ENCODE results near the gene CFDP1.

The CFDP1 gene

DNA sequence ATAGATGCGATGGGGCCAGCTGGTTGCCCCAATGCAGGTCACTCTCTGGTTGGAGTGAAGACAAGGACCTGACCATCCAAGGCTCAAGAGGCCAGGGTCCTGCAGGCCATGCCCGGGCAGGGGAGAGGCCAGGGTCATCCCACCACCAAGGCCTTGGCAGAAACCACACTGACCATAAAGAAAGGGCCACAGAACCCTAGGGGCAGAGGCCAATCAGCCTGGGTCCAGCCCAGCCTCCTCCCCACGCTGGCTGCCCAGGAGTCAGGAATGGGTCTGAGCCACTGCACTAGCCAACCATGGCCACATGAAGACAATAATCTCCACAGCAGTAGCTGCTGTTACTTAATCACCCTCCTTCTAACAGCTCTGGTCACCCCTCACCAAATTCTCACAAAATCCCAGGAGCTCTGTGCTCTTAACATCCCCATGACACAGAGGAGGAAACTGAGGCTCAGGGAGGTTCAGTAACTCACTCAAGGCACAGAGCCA, 171.7 kb downstream of the CFDP1 start:
- H3K4me2 ChIP-seq (ENCODE audit: insufficient read depth, low read length, poor library complexity, severe bottlenecking) = no peak overlapping the region
- no peak overlapping the region for H2BK15ac ChIP-seq (ENCODE audit: low read length)
- no peak overlapping the region for H4K8ac ChIP-seq (ENCODE audit: low read depth, low read length)
- H3K9me3 ChIP-seq (replicated peaks in 1 of 2; ENCODE audit: control insufficient read depth in 2 of 2, insufficient read depth in 1 of 2, low read depth in 1 of 2, low read length in 2 of 2) = no peaks in the 10 kb centered on the region
- H2AK5ac ChIP-seq (ENCODE audit: low read depth, low read length) = peak overlapping the region; percentile 75
- H3K23ac ChIP-seq (ENCODE audit: low read depth, low read length, poor library complexity) = peak overlapping the region; percentile 55
- no peak overlapping the region for H2BK120ac ChIP-seq (ENCODE audit: low read depth, low read length)
- H3K36me3 ChIP-seq (replicated peaks in 1 of 2; ENCODE audit: control insufficient read depth in 2 of 2, insufficient read depth in 2 of 2, low read length in 2 of 2) = peaks cover 2 to 48% of the 10 kb centered on the region in 2 donors
- H3K4ac ChIP-seq (ENCODE audit: low read length) = no peak overlapping the region
- H3K4me3 ChIP-seq (ENCODE audit: low read length in 2 of 2) = peak overlapping the region in 1 of 2 donors; percentile 12
- H3K18ac ChIP-seq (ENCODE audit: low read length) = peak overlapping the region; percentile 38
- H3K27ac ChIP-seq (replicated peaks; ENCODE audit: low read length) = no peak overlapping the region
- H3K9ac ChIP-seq (ENCODE audit: low read depth, low read length, poor library complexity) = peak overlapping the region; percentile 60
- no peak overlapping the region for H3K14ac ChIP-seq (ENCODE audit: low read length)
- H2BK5ac ChIP-seq (ENCODE audit: low read length) = no peak overlapping the region
- no peak overlapping the region for H2AFZ ChIP-seq (ENCODE audit: low read length)
- no peak for DNase-seq (ENCODE audit: low spot score)
- peaks cover 28 to 54% of the 10 kb centered on the region in 2 donors for H3K4me1 ChIP-seq (ENCODE audit: control insufficient read depth in 2 of 2, insufficient read depth in 1 of 2, low read depth in 1 of 2, low read length in 2 of 2)
- H2BK12ac ChIP-seq (ENCODE audit: low read length) = peak overlapping the region; percentile 58
- no peak overlapping the region for H4K91ac ChIP-seq (ENCODE audit: low read depth, low read length, poor library complexity)
- no CpG with 5 or more reads among the region's 3 CpGs for WGBS, 2 donors (ENCODE audit: extremely low coverage in 2 of 2, insufficient read length in 2 of 2, insufficient replicate concordance in 1 of 2)
- peaks cover 45% of the 10 kb centered on the region for H3K79me1 ChIP-seq (ENCODE audit: low read depth, low read length)
- H3K27me3 ChIP-seq (ENCODE audit: control insufficient read depth in 3 of 3, insufficient read depth in 3 of 3, low read depth in 1 of 3, low read length in 3 of 3) = no peaks in the 10 kb centered on the region

DNA sequence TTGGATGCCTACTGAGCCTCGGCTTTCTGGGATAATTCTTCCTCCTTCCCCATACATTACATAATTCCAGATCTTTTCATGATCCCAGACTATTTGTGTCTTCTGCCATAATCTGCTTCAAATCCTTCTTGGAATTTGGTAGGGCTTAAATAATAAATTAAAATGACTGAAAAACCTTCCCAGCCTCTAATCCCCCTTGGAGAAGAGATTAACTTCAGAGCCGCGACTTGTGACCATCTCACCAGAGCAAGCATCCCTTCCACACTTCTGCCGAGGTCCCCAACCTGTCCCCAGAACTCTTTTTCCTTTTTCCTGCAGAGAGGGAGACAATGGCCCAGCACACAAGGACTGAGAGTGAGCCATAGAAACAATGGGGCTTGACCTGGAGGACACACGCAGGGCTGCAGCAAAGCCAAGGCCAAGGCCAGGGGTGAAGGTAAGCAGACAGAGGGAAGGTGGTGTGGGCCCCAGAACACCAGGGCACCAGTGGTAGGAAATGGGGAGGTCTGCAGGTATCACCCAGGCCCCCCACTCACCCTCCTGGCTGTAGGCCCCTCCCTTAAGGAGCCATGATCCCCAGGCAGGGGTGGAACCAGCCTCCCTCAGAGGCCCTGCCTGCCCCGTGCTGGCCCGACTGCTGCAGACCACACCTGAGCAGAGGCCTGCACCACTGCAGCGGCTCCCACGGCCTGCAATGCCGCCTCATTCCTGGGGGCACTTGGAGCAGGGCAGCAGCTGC, 172.3 kb downstream of the CFDP1 start:
- H2BK5ac ChIP-seq (ENCODE audit: low read length) = no peak overlapping the region

DNA sequence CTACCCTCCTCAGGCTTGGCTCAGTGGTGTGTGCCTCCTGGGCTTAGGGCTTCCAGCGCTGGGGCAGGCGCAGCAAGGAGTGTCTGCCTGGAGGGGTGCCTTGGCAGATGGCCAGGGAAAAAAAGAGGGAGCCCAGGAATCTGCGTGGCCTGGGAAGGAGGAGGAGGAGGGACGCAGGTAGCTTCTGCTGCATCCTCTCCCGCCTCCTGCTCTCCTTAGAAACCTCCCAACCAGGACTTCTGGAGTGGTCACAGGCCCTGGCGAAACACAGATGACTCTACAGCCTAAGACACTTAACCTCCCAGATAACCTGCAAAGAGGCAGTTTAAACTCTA, 174.5 kb downstream of the CFDP1 start:
- H3K4ac ChIP-seq (ENCODE audit: low read length) = no peak overlapping the region
- H3K79me1 ChIP-seq (ENCODE audit: low read depth, low read length) = peaks cover 40% of the 10 kb centered on the region
- peak overlapping the region; percentile 11 for H3K18ac ChIP-seq (ENCODE audit: low read length)
- no peak overlapping the region for H3K9ac ChIP-seq (ENCODE audit: low read depth, low read length, poor library complexity)
- H2AK5ac ChIP-seq (ENCODE audit: low read depth, low read length) = no peak overlapping the region
- no peak overlapping the region for H3K4me3 ChIP-seq (ENCODE audit: low read length in 2 of 2)
- no peak overlapping the region for H3K4me2 ChIP-seq (ENCODE audit: insufficient read depth, low read length, poor library complexity, severe bottlenecking)
- no peak overlapping the region for H3K23ac ChIP-seq (ENCODE audit: low read depth, low read length, poor library complexity)
- H2BK15ac ChIP-seq (ENCODE audit: low read length) = no peak overlapping the region
- no peak overlapping the region for H2BK5ac ChIP-seq (ENCODE audit: low read length)
- WGBS, 2 donors (ENCODE audit: extremely low coverage in 2 of 2, insufficient read length in 2 of 2, insufficient replicate concordance in 1 of 2) = no CpG with 5 or more reads among the region's 6 CpGs
- no peak overlapping the region for H2AFZ ChIP-seq (ENCODE audit: low read length)
- no peak overlapping the region for H3K14ac ChIP-seq (ENCODE audit: low read length)
- H4K8ac ChIP-seq (ENCODE audit: low read depth, low read length) = no peak overlapping the region
- no peaks in the 10 kb centered on the region for H3K9me3 ChIP-seq (replicated peaks in 1 of 2; ENCODE audit: control insufficient read depth in 2 of 2, insufficient read depth in 1 of 2, low read depth in 1 of 2, low read length in 2 of 2)
- no peak overlapping the region for H3K27ac ChIP-seq (replicated peaks; ENCODE audit: low read length)
- H2BK12ac ChIP-seq (ENCODE audit: low read length) = no peak overlapping the region
- DNase-seq (ENCODE audit: low spot score) = no peak
- H4K91ac ChIP-seq (ENCODE audit: low read depth, low read length, poor library complexity) = no peak overlapping the region
- no peaks in the 10 kb centered on the region for H3K27me3 ChIP-seq (ENCODE audit: control insufficient read depth in 3 of 3, insufficient read depth in 3 of 3, low read depth in 1 of 3, low read length in 3 of 3)
- no peak overlapping the region for H2BK120ac ChIP-seq (ENCODE audit: low read depth, low read length)
- H3K4me1 ChIP-seq (ENCODE audit: control insufficient read depth in 2 of 2, insufficient read depth in 1 of 2, low read depth in 1 of 2, low read length in 2 of 2) = peaks cover 38 to 59% of the 10 kb centered on the region in 2 donors
- H3K36me3 ChIP-seq (replicated peaks in 1 of 2; ENCODE audit: control insufficient read depth in 2 of 2, insufficient read depth in 2 of 2, low read length in 2 of 2) = peaks cover 2 to 41% of the 10 kb centered on the region in 2 donors

More for the DNA sequence above, 172.3 kb downstream of the CFDP1 start:
- H3K14ac ChIP-seq (ENCODE audit: low read length) = no peak overlapping the region
- no peak overlapping the region for H3K4me2 ChIP-seq (ENCODE audit: insufficient read depth, low read length, poor library complexity, severe bottlenecking)
- no peak overlapping the region for H4K91ac ChIP-seq (ENCODE audit: low read depth, low read length, poor library complexity)
- H4K8ac ChIP-seq (ENCODE audit: low read depth, low read length) = no peak overlapping the region
- H3K79me1 ChIP-seq (ENCODE audit: low read depth, low read length) = peaks cover 46% of the 10 kb centered on the region
- H2BK12ac ChIP-seq (ENCODE audit: low read length) = peak overlapping the region; percentile 58
- no peak for DNase-seq (ENCODE audit: low spot score)
- no peaks in the 10 kb centered on the region for H3K9me3 ChIP-seq (replicated peaks in 1 of 2; ENCODE audit: control insufficient read depth in 2 of 2, insufficient read depth in 1 of 2, low read depth in 1 of 2, low read length in 2 of 2)
- H2BK120ac ChIP-seq (ENCODE audit: low read depth, low read length) = no peak overlapping the region
- H3K27me3 ChIP-seq (ENCODE audit: control insufficient read depth in 3 of 3, insufficient read depth in 3 of 3, low read depth in 1 of 3, low read length in 3 of 3) = no peaks in the 10 kb centered on the region
- peak overlapping the region; percentile 60 for H3K9ac ChIP-seq (ENCODE audit: low read depth, low read length, poor library complexity)
- H2BK15ac ChIP-seq (ENCODE audit: low read length) = no peak overlapping the region
- peak overlapping the region; percentile 75 for H2AK5ac ChIP-seq (ENCODE audit: low read depth, low read length)
- no peak overlapping the region for H3K27ac ChIP-seq (replicated peaks; ENCODE audit: low read length)
- H3K4ac ChIP-seq (ENCODE audit: low read length) = no peak overlapping the region
- H3K4me3 ChIP-seq (ENCODE audit: low read length in 2 of 2) = peak overlapping the region in 1 of 2 donors; percentile 12
- H3K36me3 ChIP-seq (replicated peaks in 1 of 2; ENCODE audit: control insufficient read depth in 2 of 2, insufficient read depth in 2 of 2, low read length in 2 of 2) = peaks cover 2 to 48% of the 10 kb centered on the region in 2 donors
- peak overlapping the region; percentile 38 for H3K18ac ChIP-seq (ENCODE audit: low read length)
- peak overlapping the region; percentile 55 for H3K23ac ChIP-seq (ENCODE audit: low read depth, low read length, poor library complexity)
- H3K4me1 ChIP-seq (ENCODE audit: control insufficient read depth in 2 of 2, insufficient read depth in 1 of 2, low read depth in 1 of 2, low read length in 2 of 2) = peaks cover 29 to 55% of the 10 kb centered on the region in 2 donors
- no peak overlapping the region for H2AFZ ChIP-seq (ENCODE audit: low read length)
- WGBS, 2 donors (ENCODE audit: extremely low coverage in 2 of 2, insufficient read length in 2 of 2, insufficient replicate concordance in 1 of 2) = no CpG with 5 or more reads among the region's 10 CpGs

DNA sequence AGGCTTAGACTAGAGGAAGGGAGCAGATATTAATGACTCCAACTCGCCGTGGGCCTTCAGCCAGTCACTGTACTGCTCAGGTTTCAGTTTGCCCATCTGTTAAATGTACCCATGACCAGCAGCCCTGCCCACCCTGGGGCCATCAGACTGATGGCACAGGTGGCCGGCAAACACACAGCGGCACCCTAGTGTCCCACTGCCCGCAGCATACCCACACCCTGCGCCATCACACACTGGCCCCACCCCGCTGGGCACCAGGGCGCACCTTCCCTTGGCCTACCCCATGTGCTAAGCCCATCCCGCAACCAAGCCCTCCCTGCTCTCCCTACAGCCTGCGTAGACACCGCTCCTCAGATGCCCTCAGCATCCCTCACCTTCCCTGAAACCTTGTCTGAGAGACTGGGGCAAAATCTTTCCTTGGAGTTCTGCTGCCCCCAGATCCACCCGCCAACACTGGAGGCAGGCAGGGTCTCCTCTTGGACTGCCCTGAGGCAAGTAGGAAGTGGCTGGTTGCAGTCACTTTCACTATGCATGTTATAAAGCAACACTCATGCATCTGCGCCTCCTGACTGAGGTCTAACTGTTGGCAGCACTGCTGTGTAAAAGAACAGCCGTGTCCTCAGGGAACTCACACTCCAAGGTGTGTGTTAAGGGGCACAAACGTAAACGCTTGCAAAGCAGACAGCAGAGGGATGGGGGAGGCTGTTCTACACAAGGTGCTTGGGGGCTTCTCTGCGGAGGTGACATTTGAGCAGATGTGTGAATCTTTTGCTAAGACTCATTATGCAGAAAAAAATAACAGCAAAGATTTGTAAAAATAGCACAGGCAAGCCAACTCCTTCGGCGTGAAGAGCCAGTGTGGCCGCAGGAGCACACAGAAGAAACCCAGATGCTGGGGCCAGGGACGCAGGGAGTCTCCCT, 175.2 kb downstream of the CFDP1 start:
- H2BK120ac ChIP-seq (ENCODE audit: low read depth, low read length) = no peak overlapping the region
- no peak for DNase-seq (ENCODE audit: low spot score)
- H4K91ac ChIP-seq (ENCODE audit: low read depth, low read length, poor library complexity) = no peak overlapping the region
- H3K27ac ChIP-seq (replicated peaks; ENCODE audit: low read length) = no peak overlapping the region
- H3K14ac ChIP-seq (ENCODE audit: low read length) = no peak overlapping the region
- H3K18ac ChIP-seq (ENCODE audit: low read length) = peak overlapping the region; percentile 11
- H2BK5ac ChIP-seq (ENCODE audit: low read length) = no peak overlapping the region
- H4K8ac ChIP-seq (ENCODE audit: low read depth, low read length) = no peak overlapping the region
- H3K27me3 ChIP-seq (ENCODE audit: control insufficient read depth in 3 of 3, insufficient read depth in 3 of 3, low read depth in 1 of 3, low read length in 3 of 3) = no peaks in the 10 kb centered on the region
- peaks cover 35% of the 10 kb centered on the region for H3K79me1 ChIP-seq (ENCODE audit: low read depth, low read length)
- no peak overlapping the region for H2BK15ac ChIP-seq (ENCODE audit: low read length)
- no peak overlapping the region for H2AFZ ChIP-seq (ENCODE audit: low read length)
- no peak overlapping the region for H3K23ac ChIP-seq (ENCODE audit: low read depth, low read length, poor library complexity)
- no peak overlapping the region for H2BK12ac ChIP-seq (ENCODE audit: low read length)
- H3K4me2 ChIP-seq (ENCODE audit: insufficient read depth, low read length, poor library complexity, severe bottlenecking) = no peak overlapping the region
- no peak overlapping the region for H3K4ac ChIP-seq (ENCODE audit: low read length)
- peaks cover 41 to 59% of the 10 kb centered on the region in 2 donors for H3K4me1 ChIP-seq (ENCODE audit: control insufficient read depth in 2 of 2, insufficient read depth in 1 of 2, low read depth in 1 of 2, low read length in 2 of 2)
- H3K9me3 ChIP-seq (replicated peaks in 1 of 2; ENCODE audit: control insufficient read depth in 2 of 2, insufficient read depth in 1 of 2, low read depth in 1 of 2, low read length in 2 of 2) = no peaks in the 10 kb centered on the region
- peaks cover 2 to 35% of the 10 kb centered on the region in 2 donors for H3K36me3 ChIP-seq (replicated peaks in 1 of 2; ENCODE audit: control insufficient read depth in 2 of 2, insufficient read depth in 2 of 2, low read length in 2 of 2)
- peak overlapping the region; percentile 66 for H2AK5ac ChIP-seq (ENCODE audit: low read depth, low read length)
- no CpG with 5 or more reads among the region's 21 CpGs for WGBS, 2 donors (ENCODE audit: extremely low coverage in 2 of 2, insufficient read length in 2 of 2, insufficient replicate concordance in 1 of 2)
- H3K9ac ChIP-seq (ENCODE audit: low read depth, low read length, poor library complexity) = no peak overlapping the region
- H3K4me3 ChIP-seq (ENCODE audit: low read length in 2 of 2) = no peak overlapping the region

Measured in neuronal stem cell (in vitro differentiated cells).